Bone marrow (tissue), 2 donors: Measurements from ENCODE around the gene SEMA4D.

ENCODE experiments used
- DNase-seq, 2 donors: peaks; one replicate each; lab custom pipeline; 2025; lab: John Stamatoyannopoulos, UW

Gene SEMA4D

DNA sequence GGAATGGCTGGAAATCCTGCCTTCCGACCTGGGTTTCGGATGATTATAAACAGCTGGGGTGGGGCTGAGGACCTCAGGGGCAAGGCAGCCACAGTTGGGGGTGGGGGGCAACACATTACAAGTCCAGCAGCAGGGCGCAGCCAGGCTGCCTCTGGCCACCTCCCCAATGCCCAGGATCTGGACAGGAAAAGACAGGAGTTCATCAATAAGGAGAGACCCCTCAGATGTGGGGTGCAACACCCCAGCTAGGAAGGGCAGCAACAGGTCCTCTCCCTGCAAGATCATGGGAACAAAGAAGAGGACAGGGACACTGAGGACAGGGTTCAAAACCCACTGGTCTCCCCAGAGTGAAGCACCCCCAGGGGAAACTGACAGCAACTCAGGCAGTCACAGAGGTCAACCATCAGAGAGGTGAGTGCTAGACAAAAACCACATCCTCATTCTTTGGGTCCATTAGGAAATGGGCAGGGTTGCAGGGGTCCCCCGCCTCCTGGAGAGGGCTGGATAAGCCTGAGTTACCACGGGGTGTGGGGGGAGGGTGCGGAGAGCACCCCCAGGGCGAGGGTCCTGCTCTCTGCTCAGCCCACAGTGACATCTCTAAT lies 33.5 kb downstream of the SEMA4D start:
- DNase-seq, result no peak

- DNase-seq, result peak in 1 of 2 donors; percentile 6
These were observed 34.9 kb downstream of the SEMA4D start for GRCh38 chr9:89462817-89463683.

GRCh38 chr9:89462199-89462598 lies 35.7 kb downstream of the SEMA4D start:
- no peak for DNase-seq

GRCh38 chr9:89461265-89461664 lies 36.6 kb downstream of the SEMA4D start:
- DNase-seq, result peak in 1 of 2 donors; percentile 7

- DNase-seq, result no peak
These were observed 37.4 kb downstream of the SEMA4D start for GRCh38 chr9:89460551-89460950.

DNA sequence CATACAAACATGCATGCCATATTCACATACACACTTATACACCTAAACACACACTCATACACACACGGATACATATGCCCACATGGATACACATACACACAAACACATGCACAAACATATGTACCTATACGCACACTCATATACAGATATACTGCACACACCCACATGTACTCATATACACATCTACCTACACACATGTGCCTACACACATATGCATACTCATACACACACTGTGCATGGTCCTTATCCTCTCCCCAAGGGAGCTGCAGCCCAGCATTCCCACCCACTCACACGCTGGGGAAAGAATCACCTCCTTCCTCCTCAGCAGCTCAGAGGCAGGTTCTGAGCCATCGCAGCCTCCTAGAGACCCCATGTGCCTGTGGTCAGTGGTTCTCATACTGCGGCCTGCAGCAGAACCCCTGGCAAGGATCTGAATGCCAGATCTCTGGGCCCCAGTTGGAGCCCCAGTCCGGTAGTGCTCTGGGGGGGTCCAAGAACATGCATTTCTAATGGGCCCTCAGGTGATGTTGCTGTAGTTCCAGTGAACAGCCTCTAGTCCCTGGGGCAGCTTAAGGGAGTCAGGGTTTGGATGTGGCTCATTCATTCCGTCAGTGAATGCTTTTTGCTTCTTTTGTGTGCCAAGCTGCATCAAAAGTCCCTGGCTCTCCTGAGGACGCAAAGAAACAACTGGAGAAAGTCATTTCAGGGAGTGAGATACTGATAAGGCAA lies 39.0 kb downstream of the SEMA4D start:
- no peak for DNase-seq

- DNase-seq, result no peak
These were observed 40.5 kb downstream of the SEMA4D start for GRCh38 chr9:89457376-89457855.

GRCh38 chr9:89455356-89455824 lies 42.5 kb downstream of the SEMA4D start:
- DNase-seq, result peak in 1 of 2 donors; percentile 4

DNA sequence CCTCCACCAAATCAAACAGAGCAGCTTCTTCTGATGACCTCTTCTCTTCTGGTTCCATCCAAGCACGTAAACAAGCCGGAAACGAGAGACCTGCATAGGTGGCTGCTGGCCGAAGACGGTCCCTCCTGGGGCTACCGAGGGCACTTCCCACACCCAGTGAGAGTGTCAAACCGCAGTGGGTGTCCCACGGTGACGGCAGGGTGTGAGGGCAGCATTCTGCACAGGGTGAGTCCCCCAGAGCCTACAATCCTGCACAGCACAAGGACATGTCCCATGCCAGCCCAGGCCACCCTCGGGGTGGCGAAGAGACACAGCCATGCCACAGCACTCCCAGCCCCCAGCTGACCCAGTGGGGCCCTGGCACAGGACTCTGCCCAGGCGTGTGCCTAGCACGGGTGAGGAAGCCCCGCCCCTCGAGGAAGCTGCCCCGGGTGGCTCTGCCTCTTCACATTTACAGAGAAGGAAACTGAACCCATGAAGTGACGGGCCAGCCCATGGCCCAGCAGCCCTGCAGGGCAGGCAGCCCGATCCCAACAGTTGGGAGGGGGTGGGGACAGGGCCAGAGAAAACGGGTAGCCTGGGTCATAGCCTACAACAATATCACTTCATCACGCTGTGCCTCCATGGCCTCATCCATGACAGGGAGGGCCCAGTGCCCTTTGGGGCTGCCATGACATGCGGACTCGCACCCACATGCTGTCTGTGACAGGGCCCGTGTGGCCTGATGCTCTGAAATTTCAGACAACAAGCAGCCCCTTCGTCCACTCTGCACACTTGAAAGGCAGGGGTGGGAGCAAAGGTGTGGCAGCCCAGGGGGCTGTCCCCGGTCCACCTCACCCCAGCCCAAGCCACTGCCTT lies 43.2 kb downstream of the SEMA4D start:
- no peak for DNase-seq

DNA sequence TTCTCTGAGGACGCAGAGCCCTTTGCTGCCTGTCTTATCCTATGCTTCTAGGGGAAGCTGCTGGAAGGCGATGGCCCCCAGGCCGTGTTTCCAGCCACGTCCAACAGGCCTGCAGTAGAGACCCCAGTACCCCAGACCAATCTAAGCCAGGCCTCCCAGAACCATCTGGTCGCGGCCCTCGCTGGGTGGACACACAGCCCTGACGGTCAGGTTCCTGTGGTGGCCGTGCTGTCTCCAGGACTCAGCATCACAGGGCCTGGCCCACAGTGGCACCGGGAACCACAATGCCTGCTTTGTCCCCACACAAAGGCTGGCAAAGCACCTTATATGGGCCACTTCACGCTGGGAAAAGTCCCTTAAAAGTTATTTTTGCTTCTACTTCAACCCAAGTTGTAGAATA lies 44.5 kb downstream of the SEMA4D start:
- DNase-seq, result no peak

- DNase-seq, result no peak
These were observed 45.4 kb downstream of the SEMA4D start for GRCh38 chr9:89452561-89452960.

- DNase-seq, result no peak
These were observed 47.7 kb downstream of the SEMA4D start for GRCh38 chr9:89450213-89450612.

- DNase-seq, result no peak
These were observed 48.6 kb downstream of the SEMA4D start for GRCh38 chr9:89449261-89449671.

DNA sequence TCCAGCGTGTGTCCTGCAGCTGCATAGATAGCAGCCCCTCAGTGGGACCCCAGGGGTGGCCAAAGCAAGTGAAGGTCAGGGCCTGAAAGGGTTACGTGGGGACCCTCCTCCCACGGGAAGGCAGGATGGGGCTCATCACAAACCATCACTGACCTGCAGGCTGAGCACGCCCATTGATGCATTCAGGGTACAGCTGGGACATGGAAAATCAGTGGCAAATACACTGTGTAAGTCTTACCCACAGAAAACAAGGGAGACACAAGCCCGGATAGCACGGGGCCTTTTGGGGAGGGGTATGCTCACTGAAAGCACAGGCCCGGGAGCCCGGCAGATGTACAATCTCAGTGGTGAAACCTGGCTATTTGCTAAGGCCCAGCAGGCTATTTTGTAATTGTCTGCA lies 49.1 kb downstream of the SEMA4D start:
- DNase-seq, result no peak

DNA sequence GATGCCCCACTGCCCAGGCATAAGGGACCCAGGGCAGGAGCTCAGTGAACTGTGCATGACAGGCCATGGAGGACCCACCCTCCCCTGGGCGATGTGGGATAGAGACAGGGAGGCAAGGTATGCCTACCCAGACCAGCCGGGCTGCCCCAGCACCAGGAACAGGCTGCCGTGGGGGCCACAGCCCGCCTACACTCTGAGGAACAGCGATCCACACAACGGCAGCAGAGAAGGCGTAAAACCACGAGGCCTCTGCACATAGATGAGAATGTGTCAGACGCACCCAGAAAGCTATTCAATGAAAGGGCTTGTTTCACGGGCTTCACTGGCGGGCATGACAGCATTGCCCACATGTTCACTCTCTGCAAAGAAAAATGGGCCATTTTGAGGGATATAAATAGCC lies 49.5 kb downstream of the SEMA4D start:
- DNase-seq, result no peak

- no peak for DNase-seq
These were observed 50.5 kb downstream of the SEMA4D start for GRCh38 chr9:89447416-89447815.

GRCh38 chr9:89446961-89447310 lies 51.0 kb downstream of the SEMA4D start:
- DNase-seq, result no peak

DNA sequence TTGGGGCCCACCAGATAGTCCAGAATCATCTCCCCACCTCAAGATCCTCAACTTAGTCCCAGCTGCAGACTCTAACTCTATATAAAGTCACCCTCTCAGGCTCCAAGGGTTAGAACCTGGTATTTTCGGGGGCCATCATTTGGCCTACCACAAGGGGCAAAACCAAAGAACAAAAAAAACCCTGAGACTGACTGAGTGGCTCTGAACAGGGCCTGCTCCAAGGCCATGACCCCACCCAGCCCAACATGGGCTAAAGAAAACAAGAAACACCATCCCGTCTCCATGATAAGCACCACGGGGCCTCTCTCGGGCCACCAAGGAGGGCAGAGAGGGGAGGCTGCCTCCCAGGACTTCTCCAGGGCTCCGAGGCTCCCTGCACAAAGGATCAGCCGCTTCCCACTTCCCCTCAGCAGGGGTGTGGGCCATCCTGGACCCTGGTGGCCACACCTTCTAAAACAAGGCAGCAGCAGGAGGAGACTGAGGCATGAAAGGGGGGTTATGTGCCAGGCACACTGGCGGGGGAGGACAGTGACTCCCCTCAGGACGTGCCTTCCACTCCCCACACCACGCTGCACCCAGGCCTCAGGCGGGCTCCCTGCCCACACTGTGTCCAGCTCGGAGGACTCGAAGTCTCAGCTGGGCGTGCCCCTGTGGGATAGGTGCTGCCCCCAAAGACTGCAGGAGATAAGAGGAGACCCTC lies 51.5 kb downstream of the SEMA4D start:
- no peak for DNase-seq

DNA sequence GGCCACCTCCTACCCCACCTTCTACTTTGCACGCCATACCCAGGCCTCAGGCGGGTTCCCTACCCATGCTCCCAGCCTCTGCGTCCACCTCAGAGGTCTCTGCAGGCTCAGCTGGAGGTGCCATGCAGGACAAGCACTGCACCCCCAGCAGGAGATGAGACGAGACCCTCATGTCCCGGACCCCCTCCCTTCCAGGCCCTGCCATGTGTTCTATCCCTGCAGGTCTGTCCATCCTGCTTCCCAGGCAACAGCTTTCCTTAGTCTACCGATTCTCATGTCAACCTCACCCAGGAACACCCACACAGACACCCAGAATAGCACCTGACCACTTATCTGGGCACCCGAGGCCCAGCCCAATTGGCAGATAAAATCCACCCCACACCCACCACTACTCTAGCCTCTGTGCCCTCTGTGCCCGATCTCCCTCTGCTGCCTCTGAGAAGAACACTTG lies 52.1 kb downstream of the SEMA4D start:
- DNase-seq, result no peak

GRCh38 chr9:89444925-89445765 lies 52.8 kb downstream of the SEMA4D start:
- DNase-seq, result no peak
